Liver (tissue), 9 donors: ENCODE measurements around the gene LSM10. TPM values are rescaled to one million over a fixed set of nuclear protein-coding genes. Genes with fewer than 3 reads are reported as not detected.

Experiments used
- DNase-seq: peaks from one replicate; pipeline ENCODE4 v3.0.0-alpha.2; 2017; ENCODE audit warnings: low spot score
- H3K27ac ChIP-seq, 2 donors: one replicate each; pipeline ENCODE4 v1.7.0; 2013; ENCODE audit warnings: inconsistent platforms in 2 of 2, low read length in 2 of 2, control low read depth in 1 of 2, low read depth in 1 of 2, mild to moderate bottlenecking in 1 of 2
- H3K27me3 ChIP-seq, 4 donors: one replicate each; pipeline versions ENCODE4 v1.6.1 to v1.7.0; 2013; ENCODE audit warnings: low read length in 3 of 4, inconsistent platforms in 1 of 4, mild to moderate bottlenecking in 1 of 4, moderate library complexity in 1 of 4; ENCODE audit not compliant: control insufficient read depth in 4 of 4, insufficient read depth in 4 of 4
- H3K36me3 ChIP-seq, 4 donors: one replicate each; pipeline versions ENCODE4 v1.6.1 to v1.7.0; 2013; ENCODE audit warnings: low read length in 3 of 4, mild to moderate bottlenecking in 3 of 4, low read depth in 1 of 4, moderate library complexity in 1 of 4; ENCODE audit not compliant: control insufficient read depth in 4 of 4, insufficient read depth in 3 of 4
- H3K4me1 ChIP-seq, 4 donors: one replicate each; pipeline versions ENCODE4 v1.6.1 to v1.7.0; 2013; ENCODE audit warnings: low read length in 3 of 4, mild to moderate bottlenecking in 3 of 4, moderate library complexity in 1 of 4; ENCODE audit not compliant: control insufficient read depth in 4 of 4, insufficient read depth in 4 of 4
- H3K4me3 ChIP-seq, 3 donors: one replicate each; pipeline versions ENCODE4 v1.6.1 to v1.7.0; 2013; ENCODE audit warnings: low read length in 3 of 3, control low read depth in 1 of 3, low read depth in 1 of 3, mild to moderate bottlenecking in 1 of 3
- H3K9ac ChIP-seq, 2 donors: one replicate each; pipeline ENCODE4 v1.7.0; 2013; ENCODE audit warnings: low read length in 2 of 2, mild to moderate bottlenecking in 2 of 2, moderate library complexity in 2 of 2, control low read depth in 1 of 2, low read depth in 1 of 2
- H3K9me3 ChIP-seq, 4 donors: one replicate each; pipeline versions ENCODE4 v1.6.1 to v1.7.0; 2013; ENCODE audit warnings: low read length in 3 of 4; ENCODE audit not compliant: control insufficient read depth in 4 of 4
- FOXA1 ChIP-seq: IDR thresholded peaks from 2 replicates; pipeline ENCODE4 v1.6.1; 2016; ENCODE audit warnings: antibody characterized with exemption
- FOXA2 ChIP-seq: IDR thresholded peaks from 2 replicates; pipeline ENCODE4 v1.6.1; 2016; ENCODE audit warnings: antibody characterized with exemption
- GABPA ChIP-seq, 2 donors: IDR thresholded peaks in 1 of 2; conservative IDR thresholded peaks in 1 of 2; 2 replicates each; pipeline ENCODE4 v1.6.1; 2016; ENCODE audit warnings: antibody characterized with exemption in 2 of 2, mild to moderate bottlenecking in 1 of 2, moderate library complexity in 1 of 2
- HNF4A ChIP-seq, 2 donors: conservative IDR thresholded peaks; 2 replicates each; pipeline ENCODE4 v1.6.1; 2016; ENCODE audit warnings: antibody characterized with exemption in 2 of 2, mild to moderate bottlenecking in 2 of 2
- JUND ChIP-seq, 2 donors: IDR thresholded peaks; 2 replicates each; pipeline ENCODE4 v1.6.1; 2016; ENCODE audit warnings: antibody characterized with exemption in 2 of 2
- RXRA ChIP-seq, 2 donors: IDR thresholded peaks; 2 replicates each; pipeline ENCODE4 v1.6.1; 2017 to 2018; ENCODE audit warnings: antibody characterized with exemption in 2 of 2, mild to moderate bottlenecking in 1 of 2
- SP1 ChIP-seq: IDR thresholded peaks from 2 replicates; pipeline ENCODE4 v1.6.1; 2018; ENCODE audit warnings: antibody characterized with exemption, mild to moderate bottlenecking
- TAF1 ChIP-seq: conservative IDR thresholded peaks from 2 replicates; pipeline ENCODE4 v1.6.1; 2016; ENCODE audit warnings: antibody characterized with exemption, mild to moderate bottlenecking
- YY1 ChIP-seq: IDR thresholded peaks from 2 replicates; pipeline ENCODE4 v1.6.1; 2016; ENCODE audit warnings: antibody characterized with exemption, mild to moderate bottlenecking
- WGBS: extraction: QIAGEN DNeasy Blood & Tissue Kit; methylation state at CpG from one replicate; pipeline ENCODE4 v1.1.7; 2013; 5-methylcytosine and 5-hydroxymethylcytosine counted together
- polyA plus RNA-seq, 2 donors: library from polyadenylated mRNA; stranded (reverse) in 1 of 2; unstranded in 1 of 2; fragments of 200-250 nt in 1 of 2; fragments of >200 nt in 1 of 2; fragmentation: Nextera tagmentation in 1 of 2; extraction: Ambion mirVana in 1 of 2; gene quantifications; one replicate each; pipeline versions ENCODE4 v1.2.1 to v1.2.3, GENCODE V29; 2013 to 2015
- total RNA-seq, 2 donors: library from RNA; depleted of rRNA; stranded (reverse); fragments of >200 nt; gene quantifications; one replicate each; pipeline ENCODE4 v1.2.3, GENCODE V29; 2014
- TF ChIP-seq, protein P1 (sequence below): IDR thresholded peaks from 2 replicates; pipeline ENCODE4 v1.6.1; 2016; ENCODE audit warnings: antibody characterized with exemption
- TF ChIP-seq, protein P2 (sequence below): IDR thresholded peaks from 2 replicates; pipeline ENCODE4 v1.6.1; 2016; ENCODE audit warnings: antibody characterized with exemption, mild to moderate bottlenecking
- TF ChIP-seq, protein P3 (sequence below): IDR thresholded peaks from 2 replicates; pipeline ENCODE4 v1.6.1; 2016; ENCODE audit warnings: antibody characterized with exemption
- donor health status: healthy.
- donor health status: healthy.
- donor health status: healthy.
- donor health status: healthy.
- donor health status: healthy.

Gene LSM10
- total and polyA plus RNA-seq, 4 donors: 6.2 to 45.2 (median 24.1) TPM

DNA sequence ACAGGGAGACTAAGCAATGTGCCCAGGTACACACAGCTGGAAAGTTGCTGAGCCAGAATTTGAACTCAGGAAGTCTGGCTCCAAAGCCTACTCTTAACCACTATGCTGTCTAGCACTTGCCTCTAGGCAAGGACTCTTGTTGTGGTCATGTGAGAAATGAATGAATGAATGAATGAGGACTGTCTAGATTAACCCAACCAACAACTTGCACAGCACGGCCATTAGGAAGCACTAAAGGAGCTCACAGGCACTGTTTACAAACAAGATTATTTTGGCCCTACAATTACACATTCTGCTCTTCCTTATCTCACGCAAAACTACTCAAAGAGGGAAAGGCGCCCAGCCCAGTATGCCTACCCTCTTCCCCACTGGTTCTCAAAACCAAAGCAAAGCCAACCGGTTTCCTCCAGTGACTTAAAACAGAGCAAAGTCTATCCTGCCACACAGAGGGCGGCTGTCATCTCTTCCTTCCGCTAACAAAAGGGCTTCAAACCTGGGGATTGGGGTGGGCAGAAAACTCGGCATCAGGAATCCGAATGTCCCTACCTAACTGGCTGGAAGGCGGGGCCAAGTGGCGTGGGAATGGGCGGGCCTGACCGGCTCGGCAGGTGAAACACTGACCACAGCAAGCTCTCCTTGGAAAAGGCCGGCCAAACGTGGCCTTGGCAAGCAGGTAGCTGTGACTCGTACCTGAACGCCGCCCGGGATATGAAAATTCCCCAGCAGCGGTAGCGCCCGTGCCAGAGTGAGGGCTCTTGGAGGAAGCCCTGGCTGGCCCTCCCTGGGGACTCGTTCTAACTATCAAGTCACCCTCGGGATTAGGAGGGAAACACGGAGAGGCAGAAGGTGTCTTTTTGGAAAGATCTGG is 12.9 kb downstream of the LSM10 start:
- H3K9ac ChIP-seq: peak overlapping the region; percentile 94
- peak; percentile 80 for DNase-seq
- no peaks in the 10 kb centered on the region for H3K9me3 ChIP-seq
- TF ChIP-seq TAF1 (peak; percentile 58), SP1 (peak; percentile 67), GABPA (IDR thresholded peaks at IDR 0.05 in 1 of 2, conservative IDR thresholded peaks at IDR 0.05 in 1 of 2) (peak in 1 of 2 donors; percentile 60), FOXA1 (no peak), HNF4A (conservative IDR thresholded peaks at IDR 0.05) (peak; percentile 71 to 74), RXRA (IDR thresholded peaks at IDR 0.05) (peak; percentile 48 to 49), FOXA2 (no peak), JUND (IDR thresholded peaks at IDR 0.05) (peak; percentile 19 to 22), YY1 (peak; percentile 69)
- TF ChIP-seq, protein P1, sequence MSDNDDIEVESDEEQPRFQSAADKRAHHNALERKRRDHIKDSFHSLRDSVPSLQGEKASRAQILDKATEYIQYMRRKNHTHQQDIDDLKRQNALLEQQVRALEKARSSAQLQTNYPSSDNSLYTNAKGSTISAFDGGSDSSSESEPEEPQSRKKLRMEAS: peak; percentile 41
- TF ChIP-seq, protein P2, sequence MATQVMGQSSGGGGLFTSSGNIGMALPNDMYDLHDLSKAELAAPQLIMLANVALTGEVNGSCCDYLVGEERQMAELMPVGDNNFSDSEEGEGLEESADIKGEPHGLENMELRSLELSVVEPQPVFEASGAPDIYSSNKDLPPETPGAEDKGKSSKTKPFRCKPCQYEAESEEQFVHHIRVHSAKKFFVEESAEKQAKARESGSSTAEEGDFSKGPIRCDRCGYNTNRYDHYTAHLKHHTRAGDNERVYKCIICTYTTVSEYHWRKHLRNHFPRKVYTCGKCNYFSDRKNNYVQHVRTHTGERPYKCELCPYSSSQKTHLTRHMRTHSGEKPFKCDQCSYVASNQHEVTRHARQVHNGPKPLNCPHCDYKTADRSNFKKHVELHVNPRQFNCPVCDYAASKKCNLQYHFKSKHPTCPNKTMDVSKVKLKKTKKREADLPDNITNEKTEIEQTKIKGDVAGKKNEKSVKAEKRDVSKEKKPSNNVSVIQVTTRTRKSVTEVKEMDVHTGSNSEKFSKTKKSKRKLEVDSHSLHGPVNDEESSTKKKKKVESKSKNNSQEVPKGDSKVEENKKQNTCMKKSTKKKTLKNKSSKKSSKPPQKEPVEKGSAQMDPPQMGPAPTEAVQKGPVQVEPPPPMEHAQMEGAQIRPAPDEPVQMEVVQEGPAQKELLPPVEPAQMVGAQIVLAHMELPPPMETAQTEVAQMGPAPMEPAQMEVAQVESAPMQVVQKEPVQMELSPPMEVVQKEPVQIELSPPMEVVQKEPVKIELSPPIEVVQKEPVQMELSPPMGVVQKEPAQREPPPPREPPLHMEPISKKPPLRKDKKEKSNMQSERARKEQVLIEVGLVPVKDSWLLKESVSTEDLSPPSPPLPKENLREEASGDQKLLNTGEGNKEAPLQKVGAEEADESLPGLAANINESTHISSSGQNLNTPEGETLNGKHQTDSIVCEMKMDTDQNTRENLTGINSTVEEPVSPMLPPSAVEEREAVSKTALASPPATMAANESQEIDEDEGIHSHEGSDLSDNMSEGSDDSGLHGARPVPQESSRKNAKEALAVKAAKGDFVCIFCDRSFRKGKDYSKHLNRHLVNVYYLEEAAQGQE: no peak
- TF ChIP-seq, protein P3, sequence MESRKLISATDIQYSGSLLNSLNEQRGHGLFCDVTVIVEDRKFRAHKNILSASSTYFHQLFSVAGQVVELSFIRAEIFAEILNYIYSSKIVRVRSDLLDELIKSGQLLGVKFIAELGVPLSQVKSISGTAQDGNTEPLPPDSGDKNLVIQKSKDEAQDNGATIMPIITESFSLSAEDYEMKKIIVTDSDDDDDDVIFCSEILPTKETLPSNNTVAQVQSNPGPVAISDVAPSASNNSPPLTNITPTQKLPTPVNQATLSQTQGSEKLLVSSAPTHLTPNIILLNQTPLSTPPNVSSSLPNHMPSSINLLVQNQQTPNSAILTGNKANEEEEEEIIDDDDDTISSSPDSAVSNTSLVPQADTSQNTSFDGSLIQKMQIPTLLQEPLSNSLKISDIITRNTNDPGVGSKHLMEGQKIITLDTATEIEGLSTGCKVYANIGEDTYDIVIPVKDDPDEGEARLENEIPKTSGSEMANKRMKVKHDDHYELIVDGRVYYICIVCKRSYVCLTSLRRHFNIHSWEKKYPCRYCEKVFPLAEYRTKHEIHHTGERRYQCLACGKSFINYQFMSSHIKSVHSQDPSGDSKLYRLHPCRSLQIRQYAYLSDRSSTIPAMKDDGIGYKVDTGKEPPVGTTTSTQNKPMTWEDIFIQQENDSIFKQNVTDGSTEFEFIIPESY: peak; percentile 32
- H3K36me3 ChIP-seq: no peaks in the 10 kb centered on the region
- H3K27me3 ChIP-seq: no peaks in the 10 kb centered on the region
- peak overlapping the region; percentile 91 for H3K27ac ChIP-seq
- peak overlapping the region; percentile 88 to 95 (median 88) for H3K4me3 ChIP-seq
- peaks cover 12 to 54% (median 40%) of the 10 kb centered on the region in 4 donors for H3K4me1 ChIP-seq
- under 1% methylated on average over 25 of the region's 25 CpGs for WGBS

DNA sequence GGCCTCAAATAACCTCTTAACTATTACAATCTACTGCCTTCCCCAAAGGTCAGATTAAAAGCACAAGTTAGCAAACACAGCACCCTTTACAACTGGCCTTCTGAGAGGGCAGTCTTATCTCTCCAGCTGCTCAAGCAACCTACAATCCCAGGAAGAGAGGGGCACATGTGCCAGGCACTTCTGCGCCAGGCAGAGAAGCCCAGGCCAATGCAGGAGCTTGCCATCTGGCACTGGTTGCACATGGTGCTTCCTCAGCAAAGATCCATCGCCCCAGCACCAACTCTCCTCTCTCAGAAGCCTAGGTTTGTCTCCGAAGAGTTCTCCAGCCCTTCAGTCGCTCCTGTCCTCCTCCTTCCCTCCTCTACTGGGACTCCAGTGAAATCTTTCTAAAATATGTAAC is 14.5 kb downstream of the LSM10 start:
- Histone ChIP-seq H3K27ac (peak overlapping the region; percentile 16 to 20), H3K27me3 (no peaks in the 10 kb centered on the region), H3K9ac (peak overlapping the region in 1 of 2 donors; percentile 31), H3K36me3 (no peaks in the 10 kb centered on the region), H3K4me1 (peaks cover 12 to 65% (median 47%) of the 10 kb centered on the region in 4 donors), H3K9me3 (no peaks in the 10 kb centered on the region), H3K4me3 (no peak overlapping the region)
- TF ChIP-seq FOXA2: no peak
- peak in 1 of 2 donors; percentile 36 for TF ChIP-seq RXRA (IDR thresholded peaks at IDR 0.05)
- WGBS: 65% methylated on average over 4 of the region's 4 CpGs
- no peak for DNase-seq
